NOMO-1 treated with dmso at 0.1 percent for 144 hours (cell line): ENCODE results near the gene CA10.

ENCODE experiments used
- DNase-seq: peaks from one replicate; lab custom pipeline; 2025; ENCODE audit not compliant: unreplicated experiment; lab: John Stamatoyannopoulos, UW

Gene CA10

DNA sequence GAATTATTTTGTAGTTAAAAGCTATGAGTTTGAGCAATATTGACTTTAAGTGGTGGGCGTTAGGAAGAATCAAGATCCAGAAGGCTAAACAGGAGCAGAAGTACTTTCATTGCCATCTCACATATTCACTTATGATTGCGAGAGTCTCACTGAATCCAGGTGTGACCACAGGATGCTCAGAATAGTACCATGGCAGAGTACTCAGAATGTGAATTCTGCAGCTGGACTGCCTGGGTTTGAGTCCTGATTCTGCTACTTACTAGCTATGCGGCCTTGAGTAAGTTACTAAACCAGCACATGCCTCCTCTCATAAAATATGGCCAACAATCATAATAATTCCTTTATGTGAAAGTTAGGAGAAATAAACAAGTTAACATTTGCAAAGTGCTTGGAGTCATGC is 109.5 kb downstream of the CA10 start:
- DNase-seq, result no peak

DNA sequence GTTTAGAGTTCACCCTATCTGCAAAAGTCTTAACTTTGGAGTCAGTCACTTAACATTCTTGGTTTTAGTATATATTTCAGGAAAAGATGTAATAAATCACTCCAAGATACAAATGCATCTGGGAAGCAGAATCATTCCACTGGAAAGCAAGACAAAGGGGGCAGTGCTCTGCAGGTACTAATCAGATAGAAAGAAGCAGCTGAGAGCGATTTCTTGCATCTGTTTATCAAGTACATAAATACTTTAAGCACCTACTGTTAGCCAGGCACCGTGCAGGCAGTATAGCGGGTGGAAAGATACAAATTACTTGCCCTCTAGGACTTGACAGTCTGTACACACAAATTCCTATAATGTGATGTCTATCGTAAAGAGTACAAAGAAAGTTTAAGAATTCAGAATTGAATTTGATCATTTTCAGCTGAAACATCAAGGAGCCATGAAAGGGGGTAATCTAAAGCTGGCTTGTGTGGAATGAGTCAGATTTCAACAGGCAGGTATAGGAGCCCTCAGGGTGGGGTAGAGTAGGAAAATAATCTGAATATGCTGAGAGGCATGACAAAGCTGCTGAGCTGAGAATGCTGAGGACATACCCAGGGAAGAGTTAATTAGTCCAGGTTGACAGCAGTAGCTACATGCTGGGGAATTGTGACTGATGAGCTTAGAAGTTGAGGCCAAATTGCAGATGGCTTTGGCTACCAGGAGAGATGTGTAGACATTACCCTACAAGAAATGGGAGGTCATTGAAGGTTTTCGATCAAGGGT is 110.2 kb downstream of the CA10 start:
- DNase-seq, result no peak

DNA sequence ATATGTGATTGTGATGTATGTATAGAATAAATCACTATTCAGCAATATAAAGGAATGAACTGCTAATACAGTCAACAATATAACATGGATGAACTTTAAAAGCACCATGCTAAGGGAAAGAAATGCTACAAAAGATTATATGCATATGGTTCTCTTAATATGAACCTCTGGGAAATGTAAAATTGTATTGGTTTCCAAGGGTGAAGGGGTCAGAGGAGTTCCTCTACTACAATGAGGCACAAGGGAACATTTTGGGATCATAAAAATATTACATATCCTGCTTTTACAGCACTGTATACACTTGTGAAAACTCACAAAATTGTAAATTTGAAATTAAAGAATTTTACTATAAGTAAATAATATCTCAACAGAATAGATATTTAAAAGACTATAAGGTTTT is 111.4 kb downstream of the CA10 start:
- DNase-seq, result no peak

DNA sequence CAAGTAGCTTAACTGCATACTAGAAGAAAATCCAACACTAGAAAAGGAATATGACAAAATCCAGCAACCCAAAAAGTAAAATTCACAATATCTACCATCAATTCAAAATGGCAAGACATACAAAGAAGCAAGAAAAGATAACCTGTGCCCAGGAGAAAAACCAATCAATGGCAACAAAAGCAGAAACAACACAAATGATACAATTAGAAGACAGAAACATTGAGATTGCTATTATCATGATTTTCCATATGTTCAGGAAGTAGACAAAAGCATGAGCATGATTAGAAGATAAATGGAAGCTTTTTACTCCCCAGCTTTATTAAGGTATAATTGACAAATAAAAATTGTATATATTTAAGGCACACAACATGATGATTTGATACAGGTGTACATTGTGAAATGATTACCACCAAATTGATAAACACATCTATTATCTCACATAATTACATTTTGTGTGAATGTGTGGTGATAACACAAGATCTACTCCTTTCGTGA is 117.3 kb downstream of the CA10 start:
- no peak for DNase-seq

DNA sequence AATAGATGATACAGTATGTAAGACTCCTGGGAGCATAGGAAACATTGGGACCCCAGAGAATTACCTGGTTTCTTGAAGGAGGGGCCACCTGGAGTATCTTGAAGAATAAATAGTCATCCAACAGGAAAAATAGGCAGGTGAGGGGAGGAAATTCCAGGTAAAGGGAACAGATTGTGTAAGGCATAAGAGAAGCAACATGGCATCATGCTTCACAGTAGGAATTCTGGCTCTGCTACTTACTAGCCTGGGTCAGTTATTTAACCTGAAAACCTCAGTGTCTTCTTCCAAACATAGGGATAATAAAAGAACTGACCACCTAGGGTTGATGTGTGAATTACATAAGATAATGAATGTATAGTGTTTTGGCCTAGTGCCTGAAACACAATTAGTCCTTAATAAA is 122.1 kb downstream of the CA10 start:
- DNase-seq, result no peak

DNA sequence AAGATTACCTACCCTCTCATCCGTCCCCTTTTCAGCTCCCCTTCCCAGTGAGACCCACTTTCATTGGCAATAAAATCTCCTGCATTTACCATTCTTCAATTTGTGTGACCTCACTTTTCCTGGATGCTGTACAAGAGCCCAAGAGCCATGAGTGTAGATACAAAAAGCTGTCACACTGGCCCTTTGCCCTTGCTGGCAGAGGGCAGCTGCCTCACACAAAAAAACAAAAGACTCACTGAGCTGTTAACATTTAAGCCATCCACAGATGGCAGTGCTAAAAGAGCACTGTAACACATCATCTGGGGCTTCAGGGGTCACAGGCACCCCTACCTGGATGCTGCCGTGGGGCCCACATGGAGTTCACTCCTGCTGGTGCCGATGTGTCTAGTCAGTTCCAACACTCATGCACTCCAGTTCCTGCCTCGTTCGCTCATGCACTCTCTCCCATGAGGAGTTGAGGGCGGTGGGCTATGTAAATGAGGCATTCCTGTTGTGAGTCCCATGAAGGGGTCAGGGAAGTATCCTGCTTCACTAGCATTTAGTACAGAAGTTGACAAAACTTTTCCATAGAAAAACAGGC is 123.1 kb downstream of the CA10 start:
- no peak for DNase-seq

DNA sequence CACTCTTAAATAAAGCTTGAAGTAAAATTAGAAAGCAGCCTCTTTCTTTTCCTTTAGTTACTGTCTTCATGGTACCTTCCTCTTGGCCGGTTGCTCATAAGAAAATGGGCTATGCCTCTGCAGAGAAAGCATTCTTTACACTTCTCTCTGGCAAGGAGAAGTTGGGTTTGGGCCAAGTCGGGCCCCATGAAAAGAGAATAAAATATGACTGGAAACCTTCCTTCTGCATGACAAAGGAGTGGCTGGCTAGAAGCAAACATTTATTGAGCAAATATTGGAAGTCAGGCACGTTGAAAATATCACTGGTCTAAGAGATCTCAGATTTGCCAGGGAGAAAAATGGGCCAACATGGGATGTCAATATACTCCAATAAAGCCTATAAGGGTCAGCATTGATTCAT is 126.1 kb downstream of the CA10 start:
- no peak for DNase-seq

DNA sequence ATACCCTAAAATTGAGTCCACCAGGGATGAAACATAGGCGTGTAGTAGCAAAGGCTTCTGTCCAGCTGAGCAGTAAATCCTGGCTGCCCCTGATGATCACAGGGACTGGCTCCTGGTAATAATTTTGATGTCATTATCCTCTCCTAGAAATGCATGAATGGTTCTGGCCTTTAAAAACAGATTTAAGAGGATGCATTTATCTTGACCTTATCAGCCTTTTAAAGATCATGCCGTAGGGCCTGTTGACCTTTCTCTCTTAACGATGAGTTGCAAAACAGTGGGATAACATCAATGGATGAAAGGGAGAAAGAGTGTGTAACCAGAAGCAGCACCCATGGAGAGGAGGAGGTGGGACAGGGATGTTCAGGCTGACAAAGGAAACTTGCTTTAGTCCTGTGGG is 128.5 kb downstream of the CA10 start:
- DNase-seq, result no peak

DNA sequence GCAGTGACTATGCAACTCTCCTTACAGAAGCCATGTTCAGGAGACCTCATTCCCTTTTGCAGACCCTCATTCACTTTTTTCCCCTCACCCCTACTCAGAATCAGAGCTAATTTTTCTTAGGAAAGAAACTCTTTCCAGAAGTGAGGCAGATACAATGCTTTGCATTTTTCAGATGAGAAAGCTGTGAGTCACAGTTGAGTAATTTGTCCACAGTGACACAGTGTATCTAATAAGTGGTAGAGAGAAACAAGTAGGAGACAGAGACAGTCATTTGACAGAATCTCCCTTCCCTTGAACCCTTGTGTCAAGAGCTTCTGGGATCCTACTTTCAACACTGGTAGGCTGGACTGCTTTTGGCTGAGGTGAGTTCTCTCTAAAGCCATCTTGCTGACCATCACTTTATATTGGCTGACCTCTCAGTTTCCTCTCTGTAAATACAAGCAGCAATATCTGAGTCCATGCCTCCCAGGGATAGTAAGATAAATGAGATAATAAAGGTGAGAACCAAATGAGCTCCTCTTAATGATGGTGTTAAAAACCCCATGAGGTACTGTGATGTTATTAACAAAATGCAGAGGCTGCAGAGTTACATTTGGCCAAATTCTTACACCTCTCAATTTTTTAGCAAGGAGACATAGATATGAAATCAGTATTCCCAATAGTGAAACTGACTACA is 130.8 kb downstream of the CA10 start:
- DNase-seq, result no peak

DNA sequence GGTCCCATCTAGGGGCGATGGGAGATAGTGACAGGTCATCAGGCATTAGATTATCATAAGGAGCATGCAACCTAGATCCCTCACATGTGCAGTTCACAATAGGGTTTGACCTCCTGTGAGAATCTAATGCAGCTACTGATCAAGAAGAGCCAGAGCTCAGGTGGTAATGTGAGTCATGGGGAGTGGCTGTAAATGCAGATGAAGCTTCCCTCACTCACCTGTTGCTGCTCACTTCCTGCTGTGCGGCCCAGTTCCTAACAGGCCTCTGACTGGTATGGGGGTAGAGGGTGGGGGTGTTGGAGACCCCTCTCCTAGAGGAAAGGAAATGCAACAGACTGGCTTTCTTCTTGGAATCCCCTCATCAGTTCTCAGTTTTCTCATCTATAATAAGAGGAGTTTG is 131.4 kb downstream of the CA10 start:
- DNase-seq, result no peak

DNA sequence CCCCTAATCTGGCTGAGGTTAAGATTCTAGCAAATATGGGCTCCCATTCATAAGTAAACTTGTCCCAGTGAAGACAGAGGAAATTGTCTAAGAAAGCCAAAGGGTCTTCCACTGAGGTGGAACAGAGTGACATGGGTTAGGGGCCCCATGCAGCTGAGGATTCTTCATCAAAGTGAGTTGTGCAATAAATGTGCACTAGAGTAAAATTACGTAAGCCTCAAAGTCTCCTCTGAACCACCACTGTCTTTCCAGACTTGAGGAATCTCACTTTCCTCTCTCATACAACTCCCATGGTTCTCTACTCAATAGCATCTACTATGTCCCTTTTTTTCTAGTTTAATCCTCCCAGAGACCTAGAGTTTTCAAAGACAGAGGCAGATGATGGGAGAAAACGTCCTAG is 132.4 kb downstream of the CA10 start:
- no peak for DNase-seq

DNA sequence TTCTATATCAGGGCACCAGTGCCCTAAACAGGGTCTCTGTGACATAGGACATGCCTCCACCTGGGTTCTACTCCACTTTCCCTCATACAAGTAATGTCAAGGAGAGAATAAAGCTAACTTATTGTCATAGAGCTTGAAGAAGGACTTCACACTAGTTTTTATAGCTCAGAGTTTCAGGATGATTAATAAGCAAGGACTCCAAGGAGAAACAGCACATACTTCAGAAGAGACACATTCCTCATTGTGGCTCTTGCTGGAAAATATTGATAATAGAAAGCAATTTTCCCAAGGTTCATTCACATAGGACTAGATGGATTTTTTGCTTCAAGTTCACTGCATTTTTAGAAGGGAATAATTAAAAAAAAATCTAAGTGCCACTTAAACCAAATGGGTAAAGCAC is 133.3 kb downstream of the CA10 start:
- no peak for DNase-seq

DNA sequence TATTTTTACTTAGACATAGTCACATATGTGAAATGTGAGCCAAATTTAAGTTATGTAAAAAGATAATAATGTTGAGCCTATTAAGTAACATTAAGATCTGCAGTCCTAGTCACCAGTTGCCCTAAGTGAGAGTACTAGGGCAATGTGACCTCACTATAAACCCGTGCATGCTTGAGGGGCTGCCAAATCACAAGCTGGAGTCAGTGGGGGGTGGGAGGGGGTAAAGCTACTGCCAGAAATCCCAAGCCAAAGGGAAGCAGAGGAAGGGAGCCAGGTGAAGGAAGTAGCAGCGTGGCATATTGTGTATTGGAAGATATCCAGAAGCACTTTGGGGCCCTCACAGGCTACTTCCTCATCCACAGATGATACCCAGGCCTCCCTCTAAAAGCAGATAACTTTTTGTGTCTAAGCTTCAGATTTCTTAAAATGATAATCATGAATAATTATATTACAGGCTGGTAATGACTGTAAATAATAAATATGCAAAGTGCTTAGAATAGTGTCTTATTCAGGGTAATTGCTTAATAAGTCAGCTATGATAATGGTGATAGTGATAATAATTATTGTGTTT is 134.1 kb downstream of the CA10 start:
- DNase-seq, result no peak

DNA sequence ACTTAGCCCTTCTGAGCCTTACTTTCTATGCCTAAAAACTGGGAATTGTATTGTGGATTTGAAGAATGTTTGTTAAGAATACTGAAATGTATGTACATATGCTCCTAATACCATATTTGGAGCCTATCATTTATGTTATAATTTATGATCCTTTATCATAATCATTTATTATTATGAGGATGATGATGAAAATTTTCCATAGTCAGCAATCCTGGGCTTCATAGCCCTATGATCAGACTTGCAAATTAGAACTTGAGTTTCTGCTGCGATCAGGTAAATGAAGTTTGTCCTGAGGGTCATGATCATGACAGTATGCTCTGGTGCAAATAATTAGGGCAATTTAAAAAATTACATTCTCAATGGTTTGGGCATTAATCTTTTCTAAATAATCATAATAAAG is 147.4 kb downstream of the CA10 start:
- DNase-seq, result no peak

DNA sequence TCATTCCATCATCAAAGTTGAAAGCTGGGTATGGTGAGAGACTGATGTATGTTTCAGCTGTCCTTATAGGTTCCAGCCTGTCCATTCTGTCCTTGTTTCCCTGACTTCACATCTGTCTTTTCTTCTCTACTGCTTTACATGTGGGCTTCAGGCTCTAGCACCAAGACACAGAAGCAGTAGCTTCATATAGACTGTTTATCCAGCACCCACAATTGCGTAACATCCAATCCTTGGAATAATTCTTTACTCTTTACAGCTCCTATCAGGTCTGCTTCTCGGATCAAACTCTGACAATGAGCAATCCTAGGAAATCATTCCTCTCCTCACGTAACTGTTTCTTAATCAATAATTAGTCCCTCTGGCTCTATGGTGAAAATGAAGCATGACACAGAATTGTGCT is 158.9 kb downstream of the CA10 start:
- no peak for DNase-seq

DNA sequence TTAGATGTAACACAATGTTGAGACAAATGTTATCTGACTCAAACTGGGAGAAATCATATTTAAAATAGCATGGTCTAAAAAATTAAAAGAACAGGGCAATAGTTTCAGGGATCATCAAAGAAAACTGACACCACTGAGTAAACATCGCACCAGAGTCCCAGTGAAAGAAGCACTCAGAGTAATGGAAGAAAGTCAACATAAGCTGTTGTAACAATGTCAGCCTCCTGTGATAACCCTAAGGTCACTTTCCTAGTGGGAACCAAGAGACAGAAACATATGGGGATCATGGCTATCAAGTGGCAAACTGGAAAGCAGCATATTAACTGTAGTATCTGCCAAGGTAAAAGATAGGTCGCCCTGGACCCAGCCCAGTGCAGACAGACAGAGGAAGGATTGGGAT is 160.8 kb downstream of the CA10 start:
- DNase-seq, result no peak

DNA sequence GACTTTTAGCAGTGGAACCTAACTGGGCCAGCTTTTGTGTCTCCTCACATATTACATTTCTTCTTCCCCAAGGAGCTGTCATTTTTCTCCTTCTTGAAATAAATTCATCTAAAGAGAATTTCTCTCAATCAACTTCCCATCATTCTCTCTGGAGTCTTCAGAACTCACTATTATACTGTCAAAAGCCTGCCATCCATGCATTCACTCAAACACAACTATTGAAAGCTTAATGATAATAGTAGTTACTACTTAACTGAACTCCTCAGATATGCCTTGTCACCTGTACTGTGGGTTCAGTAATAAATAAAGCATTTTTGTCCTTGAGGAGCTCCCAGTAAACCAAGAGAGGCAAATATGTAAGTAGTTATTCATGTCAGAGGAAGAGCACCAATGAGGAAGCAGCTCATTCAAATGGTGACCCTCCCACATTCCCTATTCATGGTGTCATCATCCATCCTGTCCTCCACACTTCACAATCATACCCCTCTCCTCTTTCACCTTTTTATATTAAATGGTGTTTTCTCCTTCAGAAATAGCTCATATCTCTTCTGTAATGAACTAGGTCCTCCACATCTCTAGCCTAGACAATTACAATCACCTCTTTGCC is 162.6 kb downstream of the CA10 start:
- DNase-seq, result no peak

DNA sequence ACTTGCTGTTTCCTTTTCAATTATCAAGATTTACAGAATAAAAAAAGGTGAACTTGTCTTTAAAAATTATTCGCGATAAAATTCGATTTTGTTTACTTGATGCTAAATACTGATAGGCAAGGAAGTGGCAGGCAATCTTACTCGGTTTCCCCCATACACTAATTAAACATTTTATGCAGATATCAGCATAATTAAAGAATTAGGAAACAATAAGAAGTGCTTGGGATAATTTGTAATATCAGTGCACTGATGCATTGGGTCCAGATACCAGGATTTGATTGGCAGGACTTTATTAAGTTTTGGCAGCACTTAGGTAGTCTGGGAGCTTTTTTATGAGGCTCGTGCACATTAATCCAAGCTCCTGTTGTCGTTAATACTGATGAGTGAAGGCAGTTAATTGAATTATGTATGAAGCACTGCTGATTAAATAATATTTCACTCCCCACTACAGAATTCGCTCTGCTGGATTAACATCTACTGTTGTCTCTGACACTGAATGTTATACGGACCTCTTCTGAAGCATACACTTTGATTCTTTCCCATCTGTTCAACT is 165.6 kb downstream of the CA10 start:
- no peak for DNase-seq

DNA sequence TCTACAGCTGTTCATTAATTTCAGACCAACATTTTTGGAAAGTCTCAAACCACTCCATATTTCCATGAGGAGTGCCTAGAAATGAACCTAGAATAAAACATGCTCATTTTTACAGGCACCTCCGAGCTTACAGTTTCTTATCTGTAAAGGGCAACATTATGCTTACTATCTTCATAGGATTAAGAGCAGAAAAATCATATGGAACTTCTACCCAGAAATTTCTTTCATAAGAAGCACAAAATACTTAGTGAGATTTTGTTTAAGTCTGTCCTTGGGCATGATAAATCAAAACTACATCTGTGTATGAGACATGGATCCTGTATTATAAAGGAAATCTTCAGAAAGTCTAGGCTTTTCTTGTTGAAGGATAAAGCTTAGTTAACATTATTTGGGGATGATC is 187.4 kb downstream of the CA10 start:
- no peak for DNase-seq

DNA sequence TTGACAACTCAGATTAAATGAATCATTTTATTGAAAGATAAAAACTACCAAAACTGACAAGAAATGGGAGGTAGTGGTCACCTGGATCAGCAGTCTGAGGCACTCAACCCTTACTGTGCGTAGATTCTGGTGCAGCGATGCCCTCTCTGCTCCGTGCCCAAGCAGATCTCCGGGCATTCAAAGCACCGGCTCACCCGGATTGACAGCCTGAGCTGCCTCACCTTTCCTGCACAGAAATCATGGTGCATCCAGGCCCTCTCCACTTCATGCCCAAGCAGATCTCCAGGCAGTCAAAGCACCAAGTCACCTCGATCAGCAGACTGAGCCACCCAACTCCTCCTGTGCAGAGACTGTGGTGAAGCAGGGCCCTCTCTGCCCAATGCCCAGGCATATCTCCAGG is 196.8 kb downstream of the CA10 start:
- DNase-seq, result no peak

DNA sequence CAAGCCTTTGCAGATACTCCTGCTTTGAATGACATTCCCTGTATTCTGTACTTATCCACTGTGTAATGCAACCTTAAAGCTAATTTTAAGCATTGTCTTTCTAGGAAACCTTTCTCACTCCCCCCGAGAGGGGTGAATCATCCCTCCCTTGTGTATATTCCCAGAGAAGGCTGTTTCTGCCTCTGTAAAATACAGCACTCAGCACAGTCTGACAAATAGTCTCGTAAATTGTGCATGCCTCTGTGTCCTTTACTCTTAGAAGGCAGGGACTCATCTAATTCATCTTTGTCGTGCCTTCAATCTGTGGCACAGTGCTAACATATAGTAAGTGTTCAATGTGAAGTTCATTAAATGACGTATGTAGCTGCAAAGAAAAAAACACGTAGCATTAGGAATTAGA is 200.7 kb downstream of the CA10 start:
- DNase-seq, result no peak
